ENCODE measurements around the gene RNF217. TPM values are rescaled to one million over a fixed set of nuclear protein-coding genes. Genes with fewer than 3 reads are reported as not detected.
A peak's percentile ranks its signal among the peaks of the same experiment; 100 is the strongest.

RNF217 gene
- total and polyA plus RNA-seq, 2 donors from 2014 or later, result 3.1 to 18.7 TPM

GRCh38 chr6:125095580-125096301, 133.5 kb downstream of the RNF217 start:
- no peaks in the 10 kb centered on the region for H3K36me3 ChIP-seq (ENCODE audit: control insufficient read depth in 2 of 3, insufficient read depth in 3 of 3, low read length in 3 of 3)
- H3K9ac ChIP-seq (ENCODE audit: low read length in 3 of 3), result no peak overlapping the region
- H3K4me1 ChIP-seq (ENCODE audit: control insufficient read depth in 2 of 3, insufficient read depth in 2 of 3, low read depth in 1 of 3, low read length in 3 of 3), result no peaks in the 10 kb centered on the region
- no peak for TF ChIP-seq CTCF (IDR thresholded peaks at IDR 0.05; ENCODE audit: borderline replicate concordance, extremely low read depth, insufficient read depth)
- peak in 1 of 5 donors; percentile 20 for DNase-seq
- H3K27ac ChIP-seq (ENCODE audit: low read depth in 2 of 2, low read length in 2 of 2), result no peak overlapping the region
- H3K9me3 ChIP-seq (ENCODE audit: control insufficient read depth in 2 of 3, insufficient read depth in 1 of 3, low read length in 3 of 3), result no peaks in the 10 kb centered on the region
- H3K4me3 ChIP-seq (ENCODE audit: low read length in 3 of 3), result no peak overlapping the region
- FAIRE-seq, result no peak
- H3K27me3 ChIP-seq (ENCODE audit: control insufficient read depth, insufficient read depth, low read length), result no peaks in the 10 kb centered on the region
- intact Hi-C loops (cut with DNase I), result no loop called here

GRCh38 chr6:125097186-125097585, 134.9 kb downstream of the RNF217 start:
- intact Hi-C loops (cut with DNase I), result no loop called here
- H3K36me3 ChIP-seq (ENCODE audit: control insufficient read depth in 2 of 3, insufficient read depth in 3 of 3, low read length in 3 of 3), result no peaks in the 10 kb centered on the region

GRCh38 chr6:125098253-125098652, 136.0 kb downstream of the RNF217 start:
- intact Hi-C loops (cut with DNase I), result no loop called here
- TF ChIP-seq CTCF (IDR thresholded peaks at IDR 0.05; ENCODE audit: borderline replicate concordance, extremely low read depth, insufficient read depth), result no peak
- no peak for FAIRE-seq

More at GRCh38 chr6:125097186-125097585, 134.9 kb downstream of the RNF217 start:
- FAIRE-seq (no peak), DNase-seq (no peak)
- no peaks in the 10 kb centered on the region for H3K4me1 ChIP-seq (ENCODE audit: control insufficient read depth in 2 of 3, insufficient read depth in 2 of 3, low read depth in 1 of 3, low read length in 3 of 3)
- no peak for TF ChIP-seq CTCF (IDR thresholded peaks at IDR 0.05; ENCODE audit: borderline replicate concordance, extremely low read depth, insufficient read depth)
- H3K9ac ChIP-seq (ENCODE audit: low read length in 3 of 3), result no peak overlapping the region
- no peak overlapping the region for H3K27ac ChIP-seq (ENCODE audit: low read depth in 2 of 2, low read length in 2 of 2)
- H3K4me3 ChIP-seq (ENCODE audit: low read length in 3 of 3), result no peak overlapping the region
- no peaks in the 10 kb centered on the region for H3K27me3 ChIP-seq (ENCODE audit: control insufficient read depth, insufficient read depth, low read length)
- no peaks in the 10 kb centered on the region for H3K9me3 ChIP-seq (ENCODE audit: control insufficient read depth in 2 of 3, insufficient read depth in 1 of 3, low read length in 3 of 3)

More at GRCh38 chr6:125098253-125098652, 136.0 kb downstream of the RNF217 start:
- Histone ChIP-seq H3K27ac (ENCODE audit: low read depth in 2 of 2, low read length in 2 of 2) (no peak overlapping the region), H3K4me3 (ENCODE audit: low read length in 3 of 3) (no peak overlapping the region), H3K27me3 (ENCODE audit: control insufficient read depth, insufficient read depth, low read length) (no peaks in the 10 kb centered on the region), H3K36me3 (ENCODE audit: control insufficient read depth in 2 of 3, insufficient read depth in 3 of 3, low read length in 3 of 3) (no peaks in the 10 kb centered on the region), H3K9ac (ENCODE audit: low read length in 3 of 3) (no peak overlapping the region), H3K4me1 (ENCODE audit: control insufficient read depth in 2 of 3, insufficient read depth in 2 of 3, low read depth in 1 of 3, low read length in 3 of 3) (no peaks in the 10 kb centered on the region), H3K9me3 (ENCODE audit: control insufficient read depth in 2 of 3, insufficient read depth in 1 of 3, low read length in 3 of 3) (no peaks in the 10 kb centered on the region)
- no peak for DNase-seq

Data from kidney (tissue), 14 donors.